Measurements from ENCODE around the gene UTP25.

UTP25 gene

GRCh38 chr1:209800984-209801834 is 26.6 kb upstream of the UTP25 start:
- H3K27me3 Mint-ChIP-seq (ENCODE audit: low read depth), result peaks cover 10% of the 10 kb centered on the region
- DNase-seq (ENCODE audit: low spot score), result no peak
- no peak overlapping the region for H3K27ac Mint-ChIP-seq
- no peak overlapping the region for H3K4me3 Mint-ChIP-seq
- H3K9me3 Mint-ChIP-seq, result no peaks in the 10 kb centered on the region
- peaks cover 6% of the 10 kb centered on the region for H3K4me1 Mint-ChIP-seq (ENCODE audit: low read depth)
- H3K36me3 Mint-ChIP-seq (ENCODE audit: low read depth), result no peaks in the 10 kb centered on the region

DNA sequence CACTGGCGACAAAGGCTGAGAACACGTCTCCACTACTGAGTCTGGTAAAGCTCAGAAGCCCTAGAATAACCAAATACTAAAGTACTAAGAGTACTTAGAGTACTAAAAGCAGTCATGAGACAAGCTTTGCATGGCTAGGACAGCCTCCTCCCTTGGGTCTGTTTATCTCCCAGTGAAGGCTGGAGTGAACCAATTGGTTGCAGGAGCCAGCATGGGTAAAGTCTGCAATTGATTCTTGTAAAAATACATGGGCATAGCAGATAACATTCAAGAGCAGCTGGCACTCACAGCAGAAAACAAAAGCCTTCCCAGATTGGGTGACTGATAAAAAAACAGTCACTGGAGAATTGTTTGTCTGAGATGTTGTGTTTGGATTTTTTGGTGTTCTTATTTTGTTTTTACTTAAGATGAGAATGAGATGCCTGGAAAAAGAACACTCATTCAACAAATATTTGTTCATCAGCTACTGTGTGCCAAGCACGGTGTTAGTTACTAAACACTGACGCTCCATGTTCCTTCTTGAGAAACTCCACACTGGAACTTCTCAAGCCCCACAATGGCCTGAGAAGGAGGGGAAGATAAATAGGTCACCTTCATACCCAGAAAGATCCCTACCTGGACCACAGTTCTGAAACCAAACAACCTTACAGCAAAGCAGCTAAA is 25.5 kb upstream of the UTP25 start:
- H3K4me1 Mint-ChIP-seq (ENCODE audit: low read depth), result peaks cover 7% of the 10 kb centered on the region
- H3K36me3 Mint-ChIP-seq (ENCODE audit: low read depth), result no peaks in the 10 kb centered on the region
- H3K4me3 Mint-ChIP-seq, result no peak overlapping the region
- no peak for DNase-seq (ENCODE audit: low spot score)
- H3K27ac Mint-ChIP-seq, result no peak overlapping the region
- no peaks in the 10 kb centered on the region for H3K9me3 Mint-ChIP-seq
- H3K27me3 Mint-ChIP-seq (ENCODE audit: low read depth), result peaks cover 10% of the 10 kb centered on the region

DNA sequence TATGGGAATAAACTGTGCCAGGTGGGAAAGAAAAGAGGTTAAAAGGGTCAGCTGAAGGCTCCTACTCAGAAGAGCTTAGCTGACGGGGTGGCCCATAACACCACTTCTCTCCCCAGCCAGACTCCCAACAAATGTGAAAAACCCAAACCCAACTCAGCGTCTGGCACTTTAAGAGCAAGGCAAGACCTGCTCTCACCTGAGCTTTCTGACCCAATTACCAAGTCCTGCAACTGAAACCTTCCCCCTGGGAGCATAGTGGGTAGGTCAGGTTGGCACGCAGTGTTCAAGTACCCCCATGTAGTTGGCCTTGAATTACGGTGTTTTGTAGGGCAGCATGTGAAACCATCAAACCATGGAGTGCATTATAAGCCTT is 25.0 kb upstream of the UTP25 start:
- Mint-ChIP-seq H3K4me3 (no peak overlapping the region), H3K4me1 (ENCODE audit: low read depth) (peaks cover 7% of the 10 kb centered on the region), H3K36me3 (ENCODE audit: low read depth) (no peaks in the 10 kb centered on the region), H3K9me3 (no peaks in the 10 kb centered on the region), H3K27me3 (ENCODE audit: low read depth) (peaks cover 10% of the 10 kb centered on the region), H3K27ac (no peak overlapping the region)
- no peak for DNase-seq (ENCODE audit: low spot score)

GRCh38 chr1:209803568-209803967 is 24.2 kb upstream of the UTP25 start:
- no peak for DNase-seq (ENCODE audit: low spot score)
- Mint-ChIP-seq H3K27ac (peak overlapping the region; percentile 5), H3K9me3 (no peaks in the 10 kb centered on the region), H3K4me1 (ENCODE audit: low read depth) (peaks cover 7% of the 10 kb centered on the region), H3K27me3 (ENCODE audit: low read depth) (peaks cover 10% of the 10 kb centered on the region), H3K4me3 (no peak overlapping the region), H3K36me3 (ENCODE audit: low read depth) (no peaks in the 10 kb centered on the region)

DNA sequence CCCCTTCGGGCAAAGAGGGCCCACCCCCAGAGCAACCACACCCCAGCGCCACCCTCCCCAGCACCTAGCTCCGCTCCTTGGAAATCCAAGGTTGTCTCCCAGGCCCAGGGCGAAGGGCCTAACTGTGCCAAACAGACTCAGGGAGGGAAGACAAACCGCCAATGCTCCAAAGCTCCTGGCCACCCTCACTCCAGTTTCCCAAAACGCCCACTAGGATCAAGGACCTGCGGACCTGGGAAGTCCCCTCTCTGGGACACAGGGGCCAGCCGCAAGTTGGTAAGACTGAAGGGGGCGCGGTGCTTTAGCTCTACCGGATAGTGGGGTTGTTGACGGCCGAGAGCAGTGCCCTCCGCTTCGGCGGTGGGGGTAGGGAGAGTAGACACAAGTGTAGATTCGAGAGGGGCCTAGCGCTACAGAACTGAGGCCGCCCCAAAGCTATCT is 22.4 kb upstream of the UTP25 start:
- Mint-ChIP-seq H3K36me3 (ENCODE audit: low read depth) (no peaks in the 10 kb centered on the region), H3K9me3 (no peaks in the 10 kb centered on the region)

DNA sequence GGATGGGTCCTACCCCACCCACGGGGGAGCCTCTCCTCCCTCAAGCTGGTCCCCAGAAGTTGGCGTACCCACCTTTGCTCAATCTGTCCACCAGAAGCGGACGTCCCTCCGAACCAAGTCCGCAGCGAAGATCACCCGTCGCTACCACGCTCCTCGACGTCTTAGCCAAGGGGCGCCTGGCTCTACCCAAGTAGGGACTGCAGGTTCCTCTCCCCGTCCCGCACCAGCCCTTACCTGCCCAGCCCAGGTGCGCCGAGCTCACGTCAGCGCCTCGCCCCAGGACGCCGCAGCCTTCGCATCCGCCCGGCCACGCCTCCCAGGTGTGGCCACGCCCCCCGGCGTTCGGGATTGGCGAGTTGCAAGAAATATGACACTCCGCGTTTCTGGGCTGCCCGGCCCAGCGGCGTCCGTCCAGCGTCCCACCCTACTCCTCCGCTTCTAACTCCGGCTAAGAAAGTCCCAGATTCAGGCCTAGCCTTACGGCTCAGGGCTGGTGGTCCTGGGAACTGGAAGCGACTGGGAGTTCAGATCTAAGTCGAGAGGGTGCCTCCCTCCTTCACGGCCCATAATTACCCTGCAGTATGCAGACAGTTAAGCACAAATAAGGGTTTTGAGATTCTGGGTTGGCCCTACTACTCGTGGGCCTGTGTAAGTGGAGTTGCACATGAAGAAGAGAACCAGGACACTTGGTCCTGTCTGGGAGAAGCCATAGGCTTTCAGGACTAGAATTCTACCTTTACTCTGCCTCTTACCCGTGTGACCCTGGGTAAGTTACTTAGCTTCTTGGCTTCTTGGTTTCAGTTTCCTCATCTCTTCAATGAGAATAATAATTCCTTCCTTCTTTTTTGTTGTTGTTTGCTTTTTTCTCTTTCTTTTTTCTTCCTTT is 21.7 kb upstream of the UTP25 start, which contains the start of gene IRF6:
Gene IRF6, minus strand, starts transcription at position 268 of the 886 bp plus-strand sequence. CDS start 4,729 bp downstream, outside the sequence.
- Mint-ChIP-seq H3K9me3 (no peaks in the 10 kb centered on the region), H3K27me3 (ENCODE audit: low read depth) (peaks cover 7% of the 10 kb centered on the region), H3K36me3 (ENCODE audit: low read depth) (no peaks in the 10 kb centered on the region), H3K4me3 (peak within 1 kb of the TSS; percentile 44), H3K27ac (no peak within 1 kb of the TSS), H3K4me1 (ENCODE audit: low read depth) (peaks cover 7% of the 10 kb centered on the region)
- no peak for DNase-seq (ENCODE audit: low spot score)

More for the DNA sequence above, 22.4 kb upstream of the UTP25 start:
- no peak overlapping the region for H3K4me3 Mint-ChIP-seq
- DNase-seq (ENCODE audit: low spot score), result no peak
- H3K27me3 Mint-ChIP-seq (ENCODE audit: low read depth), result peaks cover 10% of the 10 kb centered on the region
- H3K4me1 Mint-ChIP-seq (ENCODE audit: low read depth), result peaks cover 7% of the 10 kb centered on the region
- no peak overlapping the region for H3K27ac Mint-ChIP-seq

DNA sequence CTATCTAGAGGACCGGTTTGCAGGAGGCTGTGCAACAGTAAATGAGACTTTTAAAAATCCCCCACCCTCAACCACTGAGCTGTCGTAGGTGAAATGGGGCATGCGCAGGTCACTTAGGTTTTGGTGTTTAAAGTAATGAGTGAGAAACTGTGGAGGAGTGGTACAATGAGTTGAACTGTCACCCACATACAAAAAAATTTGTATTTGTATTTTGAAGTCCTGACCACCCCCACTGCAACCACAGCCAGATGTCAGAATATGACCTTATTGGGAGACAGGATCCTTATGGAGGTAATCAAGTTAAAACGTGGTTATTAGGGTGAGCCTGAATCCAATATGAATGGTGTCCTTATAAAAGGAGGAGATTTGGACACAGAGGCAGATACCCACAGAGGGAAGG is 20.3 kb upstream of the UTP25 start:
- Mint-ChIP-seq H3K27ac (no peak overlapping the region), H3K4me3 (no peak overlapping the region), H3K9me3 (no peaks in the 10 kb centered on the region), H3K36me3 (ENCODE audit: low read depth) (no peaks in the 10 kb centered on the region), H3K4me1 (ENCODE audit: low read depth) (peaks cover 7% of the 10 kb centered on the region), H3K27me3 (ENCODE audit: low read depth) (peaks cover under 1% of the 10 kb centered on the region)
- DNase-seq (ENCODE audit: low spot score), result no peak

DNA sequence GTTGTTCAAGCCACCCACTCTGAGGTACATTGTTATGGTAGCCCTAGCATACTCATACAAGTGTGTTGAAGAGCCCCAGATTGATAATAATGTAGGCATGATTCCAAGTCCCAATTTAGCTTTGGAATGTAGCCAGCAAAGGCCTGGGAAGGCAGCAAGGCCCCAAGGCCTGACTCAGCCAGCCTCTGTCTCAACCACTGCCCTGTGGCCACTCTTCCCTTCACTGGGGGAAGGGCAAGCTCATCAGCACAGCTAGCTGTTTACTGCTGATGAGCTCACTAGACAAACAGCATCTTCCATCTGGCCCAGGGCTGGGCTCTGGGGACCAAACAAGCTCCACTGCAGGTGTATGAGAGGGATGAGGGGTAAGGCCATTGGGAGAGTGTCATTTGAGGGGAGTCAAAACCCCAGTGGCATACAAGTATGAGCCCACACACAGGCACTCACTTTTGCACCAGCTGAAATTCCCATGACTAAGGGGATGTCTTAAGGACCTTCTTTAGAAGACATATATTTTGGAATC is 19.7 kb upstream of the UTP25 start:
- DNase-seq (ENCODE audit: low spot score), result no peak
- Mint-ChIP-seq H3K9me3 (no peaks in the 10 kb centered on the region), H3K27ac (no peak overlapping the region), H3K27me3 (ENCODE audit: low read depth) (no peaks in the 10 kb centered on the region), H3K4me3 (no peak overlapping the region), H3K36me3 (ENCODE audit: low read depth) (no peaks in the 10 kb centered on the region), H3K4me1 (ENCODE audit: low read depth) (peaks cover 7% of the 10 kb centered on the region)

- H3K4me1 Mint-ChIP-seq (ENCODE audit: low read depth), result peaks cover 4% of the 10 kb centered on the region
- no peaks in the 10 kb centered on the region for H3K9me3 Mint-ChIP-seq
- DNase-seq (ENCODE audit: low spot score), result no peak
- no peaks in the 10 kb centered on the region for H3K27me3 Mint-ChIP-seq (ENCODE audit: low read depth)
- H3K27ac Mint-ChIP-seq, result no peak overlapping the region
- H3K36me3 Mint-ChIP-seq (ENCODE audit: low read depth), result no peaks in the 10 kb centered on the region
- H3K4me3 Mint-ChIP-seq, result no peak overlapping the region
Measured at GRCh38 chr1:209809611-209810010, 18.2 kb upstream of the UTP25 start.

DNA sequence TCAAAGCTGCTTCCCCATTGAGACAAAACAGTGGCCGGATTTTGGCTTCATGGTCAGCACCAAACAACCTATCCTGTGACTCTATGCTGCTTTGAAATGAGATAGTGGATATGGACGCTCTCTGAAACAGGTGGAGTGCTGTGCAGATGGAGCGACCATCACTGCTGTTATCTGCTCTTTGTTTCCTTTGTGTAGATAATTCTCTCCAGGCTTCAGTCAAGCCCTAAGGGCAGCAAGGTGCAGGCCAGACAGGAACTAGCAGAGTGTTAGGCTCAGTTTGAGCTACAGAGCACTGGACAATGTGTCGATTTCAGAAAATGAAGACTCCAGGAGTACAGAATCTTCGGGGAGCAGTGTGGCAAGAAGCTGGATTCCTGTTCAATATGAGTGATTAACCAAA is 17.0 kb upstream of the UTP25 start:
- no peaks in the 10 kb centered on the region for H3K9me3 Mint-ChIP-seq
- peaks cover 2% of the 10 kb centered on the region for H3K4me1 Mint-ChIP-seq (ENCODE audit: low read depth)
- DNase-seq (ENCODE audit: low spot score), result no peak
- no peaks in the 10 kb centered on the region for H3K27me3 Mint-ChIP-seq (ENCODE audit: low read depth)
- H3K36me3 Mint-ChIP-seq (ENCODE audit: low read depth), result no peaks in the 10 kb centered on the region
- no peak overlapping the region for H3K27ac Mint-ChIP-seq
- no peak overlapping the region for H3K4me3 Mint-ChIP-seq

DNA sequence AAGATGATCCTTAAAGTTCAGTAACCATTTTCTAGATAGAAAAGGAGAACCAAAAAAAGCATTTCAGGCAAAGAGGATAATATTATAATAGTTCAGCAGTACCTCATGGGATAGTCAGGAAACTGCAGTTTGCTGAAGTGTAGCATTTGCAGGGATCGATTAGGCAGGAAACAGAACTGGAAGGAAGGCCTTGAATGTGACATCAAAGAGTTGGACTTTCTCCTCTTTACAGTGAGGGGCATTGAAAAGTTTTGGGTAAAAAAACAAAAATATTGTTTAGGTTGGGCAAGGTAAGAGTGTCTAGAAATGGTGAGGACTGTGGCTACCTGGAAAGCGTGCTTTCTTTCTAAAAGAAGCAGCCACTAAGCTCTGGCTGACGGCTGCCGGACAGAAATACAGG is 13.9 kb upstream of the UTP25 start:
- H3K27me3 Mint-ChIP-seq (ENCODE audit: low read depth), result peaks cover 5% of the 10 kb centered on the region
- no peak overlapping the region for H3K4me3 Mint-ChIP-seq
- H3K36me3 Mint-ChIP-seq (ENCODE audit: low read depth), result no peaks in the 10 kb centered on the region
- no peaks in the 10 kb centered on the region for H3K4me1 Mint-ChIP-seq (ENCODE audit: low read depth)
- no peaks in the 10 kb centered on the region for H3K9me3 Mint-ChIP-seq
- no peak for DNase-seq (ENCODE audit: low spot score)
- no peak overlapping the region for H3K27ac Mint-ChIP-seq

GRCh38 chr1:209815490-209815889 is 12.3 kb upstream of the UTP25 start:
- Mint-ChIP-seq H3K4me3 (no peak overlapping the region), H3K27ac (no peak overlapping the region), H3K4me1 (ENCODE audit: low read depth) (no peaks in the 10 kb centered on the region), H3K9me3 (no peaks in the 10 kb centered on the region), H3K36me3 (ENCODE audit: low read depth) (no peaks in the 10 kb centered on the region), H3K27me3 (ENCODE audit: low read depth) (peaks cover 16% of the 10 kb centered on the region)
- no peak for DNase-seq (ENCODE audit: low spot score)

DNA sequence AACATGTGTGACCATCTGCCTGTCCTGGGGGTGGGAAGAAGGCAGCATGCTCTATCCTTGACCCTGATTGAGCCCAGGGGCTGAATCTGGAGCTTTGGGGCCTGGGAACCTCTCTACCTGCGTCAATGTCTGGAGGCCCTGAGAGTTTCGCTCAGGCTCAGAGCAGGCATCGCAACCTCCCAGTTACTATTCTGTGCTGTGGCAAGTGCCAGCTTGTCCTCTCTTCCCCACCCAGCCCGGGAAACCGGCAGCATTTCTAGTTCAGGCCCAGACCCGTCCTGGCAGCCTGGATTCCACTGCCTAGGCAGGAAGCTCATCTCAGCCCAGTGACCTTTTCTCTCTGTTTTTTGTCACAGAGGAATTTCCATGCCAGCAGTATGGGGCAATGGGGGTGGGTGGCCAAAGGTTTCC is 11.8 kb upstream of the UTP25 start:
- no peaks in the 10 kb centered on the region for H3K9me3 Mint-ChIP-seq
- DNase-seq (ENCODE audit: low spot score), result no peak
- H3K27me3 Mint-ChIP-seq (ENCODE audit: low read depth), result peaks cover 20% of the 10 kb centered on the region
- no peak overlapping the region for H3K4me3 Mint-ChIP-seq
- no peak overlapping the region for H3K27ac Mint-ChIP-seq
- no peaks in the 10 kb centered on the region for H3K4me1 Mint-ChIP-seq (ENCODE audit: low read depth)
- H3K36me3 Mint-ChIP-seq (ENCODE audit: low read depth), result no peaks in the 10 kb centered on the region

All from T-helper 2 cell treated with Interferon-gamma antibody and Interleukin-4, amounts not matched to agents 5 μg/mL and 100 μg/mL, for 36 hours (primary cell).